Heart left ventricle (tissue), 16 donors: Measurements from ENCODE around the gene JAKMIP1. TPM values are rescaled to one million over a fixed set of nuclear protein-coding genes. Genes with fewer than 3 reads are reported as not detected.

Experiments used
- ATAC-seq, 4 donors: fragments of 200-7000 bp; cut with Tn5 transposase; one replicate each; pipeline ENCODE4 v1.9.1; 2020 to 2022; ENCODE audit warnings: moderate library complexity in 4 of 4, mild to moderate bottlenecking in 3 of 4, moderate number of reproducible peaks in 1 of 4
- DNase-seq, 5 donors: peaks; one replicate each; pipeline ENCODE4 v3.0.0-alpha.2; 2020
- H3K27ac ChIP-seq, 12 donors: fragments of 200-600 bp; sonication (generic) in 4 of 12; one replicate each; pipeline versions ENCODE4 v1.5.0 to v1.8.0; 2016 to 2022; ENCODE audit warnings: mild to moderate bottlenecking in 2 of 12
- H3K27me3 ChIP-seq, 9 donors: fragments of 200-600 bp; sonication (generic) in 2 of 9; one replicate each; pipeline versions ENCODE4 v1.5.1 to v1.8.0; 2016 to 2022; ENCODE audit warnings: mild to moderate bottlenecking in 3 of 9
- H3K36me3 ChIP-seq, 9 donors: fragments of 200-600 bp; sonication (generic) in 2 of 9; one replicate each; pipeline versions ENCODE4 v1.5.0 to v1.8.0; 2018 to 2022; ENCODE audit warnings: mild to moderate bottlenecking in 2 of 9
- H3K4me1 ChIP-seq, 12 donors: fragments of 200-600 bp; sonication (generic) in 4 of 12; one replicate each; pipeline versions ENCODE4 v1.5.0 to v1.8.0; 2016 to 2022; ENCODE audit warnings: mild to moderate bottlenecking in 3 of 12
- H3K4me3 ChIP-seq, 12 donors: fragments of 200-600 bp; sonication (generic) in 4 of 12; one replicate each; pipeline versions ENCODE4 v1.5.0 to v1.8.0; 2017 to 2022; ENCODE audit warnings: mild to moderate bottlenecking in 9 of 12, moderate library complexity in 4 of 12
- H3K9me3 ChIP-seq, 12 donors: fragments of 200-600 bp; sonication (generic) in 4 of 12; one replicate each; pipeline versions ENCODE4 v1.5.0 to v1.8.0; 2016 to 2022; ENCODE audit warnings: mild to moderate bottlenecking in 1 of 12
- POLR2A ChIP-seq, 2 donors: fragments of 450-650 bp; IDR thresholded peaks; one replicate each; pipeline ENCODE4 v1.6.1; 2017; ENCODE audit warnings: antibody characterized with exemption in 2 of 2, mild to moderate bottlenecking in 2 of 2, moderate library complexity in 2 of 2
- WGBS, 4 donors: extraction: QIAGEN DNeasy Blood & Tissue Kit in 2 of 4; methylation state at CpG; one replicate each; pipeline versions ENCODE4 v1.1.5 to v1.1.7; 2013 to 2018; 5-methylcytosine and 5-hydroxymethylcytosine counted together
- intact Hi-C, 10 donors: fragments of 100-400 bp; cut with DNase I; formaldehyde crosslinking; loops; one replicate each; pipeline versions ENCODE4 v1.11.1 to v1.14.2; 2022
- polyA plus RNA-seq, 2 donors: library from polyadenylated mRNA; stranded (reverse); fragments of 200-250 nt; gene quantifications; one replicate each; pipeline ENCODE4 v1.2.3, GENCODE V29; 2013
- total RNA-seq, 9 donors: library from RNA; depleted of rRNA in 2 of 9; stranded (reverse); fragments of >200 nt in 2 of 9; fragmentation: NEBNext Ultra II Directional in 3 of 9; extraction: Animal tissue kit (Norgen Biotek cat#: 25700) in 3 of 9; gene quantifications; one replicate each; pipeline versions ENCODE4 v1.1.0 to v1.2.4, GENCODE V29; 2016 to 2023
- TF ChIP-seq, protein P1 (sequence below), 12 donors: fragments of 200-600 bp; sonication (generic) in 4 of 12; IDR thresholded peaks; one replicate each; pipeline versions ENCODE4 v1.5.0 to v1.8.0; 2018 to 2022; ENCODE audit warnings: antibody characterized with exemption in 12 of 12, mild to moderate bottlenecking in 5 of 12
- donor health status: ischemic (EF 13 %, LVEDD 7.1; RV severe dilation, severe dysfunction).
- donor health status: healthy with polysubstance abuse.
- donor health status: DM: no; HTN: yes; CAD: no.
- donor health status: DM: no; HTN: no; CAD: no.
- donor health status: ischemic (EF 25% LVEDD 6.9; RV normal size, moderate dysfunction).
- donor health status: ischemic (EF 25% LVEDD 5.7; RV mildly dilated, moderate dysfunction).
- donor health status: healthy.
- donor health status: DM: yes; HTN: yes; CAD: no.
- donor health status: ischemic (EF 35%, LVEDD 5.7; RV mildly dilated, moderate dysfunction).
- donor health status: nonischemic (EF 11% LVEDD 7.7; RV severe dilation, severe dysfunction).
- donor health status: DM: yes; HTN: yes; CAD: no.
- donor health status: PGD.
- donor health status: ischemic (EF 29% LVEDD 5.4; RV normal size, mild dysfunction).
- donor health status: nonischemic (EF 23%, LVEDD 6.1; RV moderate dilation, normal function).

Gene JAKMIP1
- total and polyA plus RNA-seq, 11 donors: 0.01 to 0.99 (median 0.23) TPM; not detected in 6

DNA sequence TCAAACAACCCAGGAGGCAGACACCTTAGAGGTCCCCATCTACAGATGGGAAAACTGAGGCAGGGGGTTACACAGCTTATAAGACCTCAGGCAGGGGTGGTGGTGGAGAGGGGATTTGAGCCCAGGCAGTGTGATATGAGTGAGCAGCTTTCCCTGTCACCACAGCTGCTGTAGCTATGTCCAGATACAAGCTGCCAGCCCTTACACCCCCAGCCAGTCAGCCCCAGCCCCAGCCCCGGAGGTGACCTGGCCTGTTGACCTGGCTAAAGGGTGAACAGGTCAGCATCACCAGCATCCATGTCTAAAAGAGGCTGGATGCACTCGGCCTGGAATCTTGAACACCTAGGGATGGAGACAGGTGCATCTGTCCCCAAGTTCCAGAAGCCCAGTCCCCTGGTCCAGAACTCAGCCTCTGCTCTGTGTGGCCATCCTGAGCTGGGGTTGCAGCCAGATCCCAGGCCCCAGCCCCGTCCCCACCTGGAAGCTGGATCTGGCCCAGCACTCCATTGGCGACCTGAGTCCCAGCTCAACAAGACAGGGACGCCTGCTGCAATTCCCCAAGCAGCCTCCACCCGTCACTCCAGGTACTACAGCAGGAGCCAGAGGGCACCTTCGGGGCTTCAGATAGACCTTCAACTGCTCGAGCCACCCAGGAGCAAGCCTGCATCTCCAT is 89.5 kb downstream of the JAKMIP1 start:
- peaks cover 0 to 66% (median 0%) of the 10 kb centered on the region in 9 donors for H3K27me3 ChIP-seq
- intact Hi-C loops: no loop called here
- no peaks in the 10 kb centered on the region for H3K36me3 ChIP-seq
- no peak overlapping the region for H3K27ac ChIP-seq
- H3K9me3 ChIP-seq: no peaks in the 10 kb centered on the region
- H3K4me1 ChIP-seq: no peaks in the 10 kb centered on the region
- WGBS, 4 donors: 72 to 82% (median 77%) methylated on average over 6 to 8 of the region's 8 CpGs; no CpG with 5 or more reads in 1 of the 4 donors
- H3K4me3 ChIP-seq: no peak overlapping the region
- peak in 1 of 5 donors; percentile 2 for DNase-seq
- ATAC-seq: no peak
- TF ChIP-seq, protein P1, sequence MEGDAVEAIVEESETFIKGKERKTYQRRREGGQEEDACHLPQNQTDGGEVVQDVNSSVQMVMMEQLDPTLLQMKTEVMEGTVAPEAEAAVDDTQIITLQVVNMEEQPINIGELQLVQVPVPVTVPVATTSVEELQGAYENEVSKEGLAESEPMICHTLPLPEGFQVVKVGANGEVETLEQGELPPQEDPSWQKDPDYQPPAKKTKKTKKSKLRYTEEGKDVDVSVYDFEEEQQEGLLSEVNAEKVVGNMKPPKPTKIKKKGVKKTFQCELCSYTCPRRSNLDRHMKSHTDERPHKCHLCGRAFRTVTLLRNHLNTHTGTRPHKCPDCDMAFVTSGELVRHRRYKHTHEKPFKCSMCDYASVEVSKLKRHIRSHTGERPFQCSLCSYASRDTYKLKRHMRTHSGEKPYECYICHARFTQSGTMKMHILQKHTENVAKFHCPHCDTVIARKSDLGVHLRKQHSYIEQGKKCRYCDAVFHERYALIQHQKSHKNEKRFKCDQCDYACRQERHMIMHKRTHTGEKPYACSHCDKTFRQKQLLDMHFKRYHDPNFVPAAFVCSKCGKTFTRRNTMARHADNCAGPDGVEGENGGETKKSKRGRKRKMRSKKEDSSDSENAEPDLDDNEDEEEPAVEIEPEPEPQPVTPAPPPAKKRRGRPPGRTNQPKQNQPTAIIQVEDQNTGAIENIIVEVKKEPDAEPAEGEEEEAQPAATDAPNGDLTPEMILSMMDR (IDR thresholded peaks at IDR 0.05): no peak
- no peak for TF ChIP-seq POLR2A (IDR thresholded peaks at IDR 0.05)

DNA sequence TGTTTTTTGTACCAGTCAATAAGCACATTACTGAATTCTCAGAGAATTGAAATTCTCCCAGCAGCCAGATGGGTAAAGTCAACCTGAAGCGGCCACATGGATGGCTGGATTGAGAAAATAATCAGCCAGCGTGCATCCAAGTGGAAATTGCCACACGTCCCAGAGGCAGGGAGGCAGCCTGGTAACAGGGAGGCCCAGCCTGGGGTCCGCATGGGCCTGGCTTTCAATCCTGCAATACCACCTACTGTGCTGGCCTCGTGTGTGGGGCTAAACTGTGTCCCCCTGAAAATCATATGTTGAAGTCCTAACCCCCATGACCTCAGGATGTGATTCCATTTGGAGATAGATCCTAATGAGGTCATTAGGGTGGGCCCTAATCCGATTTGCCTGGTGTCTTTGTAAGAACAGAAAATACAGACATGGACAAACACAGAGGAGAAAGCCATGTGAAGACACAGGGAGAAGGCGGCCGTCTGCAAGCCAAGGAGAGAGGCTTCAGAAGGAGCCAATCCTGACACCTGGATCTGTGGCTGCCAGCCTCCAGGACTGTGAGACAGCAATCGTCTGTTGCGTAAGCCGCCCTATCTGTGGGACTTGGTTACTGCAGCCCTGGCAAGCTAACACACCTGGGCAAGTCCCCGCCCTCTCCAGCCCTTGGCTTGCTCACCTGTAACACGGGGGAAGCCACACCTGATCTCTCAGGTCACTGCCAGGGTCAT is 90.3 kb downstream of the JAKMIP1 start:
- peaks cover 0 to 66% (median 5%) of the 10 kb centered on the region in 9 donors for H3K27me3 ChIP-seq

DNA sequence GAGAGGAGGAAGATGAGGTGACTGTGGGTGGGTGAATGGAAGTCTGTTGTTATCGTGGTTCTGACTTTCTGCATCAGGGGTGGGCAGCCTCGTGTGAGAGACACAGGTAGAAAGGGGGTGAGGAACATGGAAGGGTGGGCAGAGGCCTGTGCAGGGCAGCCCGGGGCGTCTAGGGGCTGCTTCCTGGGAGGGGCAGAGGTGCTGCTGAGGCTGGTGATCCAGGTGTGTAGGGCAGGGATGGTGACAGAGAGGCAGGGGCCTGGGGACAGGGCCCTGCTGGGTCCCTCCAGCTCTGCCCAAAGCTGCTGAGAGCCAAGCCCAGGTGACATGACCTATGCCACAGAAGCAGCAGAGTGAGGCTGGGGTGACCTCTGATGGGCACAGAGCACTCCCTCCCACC is 92.5 kb downstream of the JAKMIP1 start:
- Histone ChIP-seq H3K27me3 (peaks cover 0 to 59% (median 3%) of the 10 kb centered on the region in 9 donors), H3K9me3 (peaks cover 0 to 11% (median 0%) of the 10 kb centered on the region in 12 donors), H3K4me1 (no peaks in the 10 kb centered on the region), H3K36me3 (no peaks in the 10 kb centered on the region), H3K4me3 (no peak overlapping the region), H3K27ac (no peak overlapping the region)
- peak in 1 of 5 donors; percentile 5 for DNase-seq
- ATAC-seq: no peak
- TF ChIP-seq, protein P1 (IDR thresholded peaks at IDR 0.05): no peak
- no peak for TF ChIP-seq POLR2A (IDR thresholded peaks at IDR 0.05)
- intact Hi-C loops: no loop called here
- 57 to 70% (median 63%) methylated on average over 4 of the region's 4 CpGs for WGBS, 4 donors

More for the DNA sequence above, 90.3 kb downstream of the JAKMIP1 start:
- Histone ChIP-seq H3K36me3 (no peaks in the 10 kb centered on the region), H3K4me3 (no peak overlapping the region), H3K4me1 (no peaks in the 10 kb centered on the region), H3K9me3 (no peaks in the 10 kb centered on the region), H3K27ac (no peak overlapping the region)
- WGBS, 4 donors: 54 to 60% (median 59%) methylated on average over 13 of the region's 13 CpGs
- intact Hi-C loops: no loop called here
- TF ChIP-seq, protein P1 (IDR thresholded peaks at IDR 0.05): no peak
- TF ChIP-seq POLR2A (IDR thresholded peaks at IDR 0.05): no peak
- peak in 1 of 5 donors; percentile 1 for DNase-seq
- ATAC-seq: no peak

DNA sequence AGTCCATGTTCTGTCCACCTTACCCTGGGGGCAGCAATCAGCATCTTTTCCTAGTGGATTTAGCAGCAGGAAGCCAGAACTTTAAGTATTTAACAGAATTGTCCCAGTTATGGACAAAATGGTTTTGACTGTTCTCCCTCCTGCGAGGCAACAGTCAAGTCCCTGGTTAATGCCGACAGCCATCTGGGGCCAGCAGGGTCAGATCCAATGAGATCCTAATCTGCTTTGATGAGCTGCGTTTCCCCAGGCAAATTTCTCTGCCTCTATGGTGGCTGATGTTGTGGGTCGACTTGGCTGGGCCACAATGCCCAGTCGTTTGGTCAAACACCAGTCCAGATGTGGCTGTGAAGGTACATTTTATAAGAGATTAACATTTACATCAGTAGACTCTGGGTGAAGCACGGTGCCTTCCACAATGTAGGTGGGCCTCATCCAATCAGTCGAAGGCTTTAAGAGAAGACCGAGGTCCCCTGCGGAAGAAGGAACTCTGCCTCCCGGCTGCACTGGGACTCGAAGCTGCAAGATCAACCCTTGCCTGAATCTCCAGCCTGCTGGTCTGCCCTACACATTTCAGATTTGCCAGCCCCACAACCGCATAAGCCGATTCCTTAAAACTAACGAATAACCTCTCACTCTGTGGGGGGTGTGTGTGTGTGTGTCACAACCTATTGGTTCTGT is 93.1 kb downstream of the JAKMIP1 start:
- DNase-seq (no peak), ATAC-seq (no peak)
- H3K27me3 ChIP-seq: peaks cover 0 to 56% (median 2%) of the 10 kb centered on the region in 9 donors
- no peak overlapping the region for H3K27ac ChIP-seq
- peaks cover 0 to 11% (median under 1%) of the 10 kb centered on the region in 12 donors for H3K9me3 ChIP-seq
- 81 to 90% (median 86%) methylated on average over 10 to 14 of the region's 14 CpGs for WGBS, 4 donors
- TF ChIP-seq POLR2A (IDR thresholded peaks at IDR 0.05): no peak
- TF ChIP-seq, protein P1 (IDR thresholded peaks at IDR 0.05): no peak
- H3K4me1 ChIP-seq: no peaks in the 10 kb centered on the region
- no peaks in the 10 kb centered on the region for H3K36me3 ChIP-seq
- intact Hi-C loops: no loop called here
- no peak overlapping the region for H3K4me3 ChIP-seq
